ENCODE measurements around the gene MRO.
"Not testable (repeated sequence)": the region's sequence is repeated elsewhere in the genome, so short reads cannot be mapped to it uniquely, and the experiment has no call there.

The MRO gene

DNA sequence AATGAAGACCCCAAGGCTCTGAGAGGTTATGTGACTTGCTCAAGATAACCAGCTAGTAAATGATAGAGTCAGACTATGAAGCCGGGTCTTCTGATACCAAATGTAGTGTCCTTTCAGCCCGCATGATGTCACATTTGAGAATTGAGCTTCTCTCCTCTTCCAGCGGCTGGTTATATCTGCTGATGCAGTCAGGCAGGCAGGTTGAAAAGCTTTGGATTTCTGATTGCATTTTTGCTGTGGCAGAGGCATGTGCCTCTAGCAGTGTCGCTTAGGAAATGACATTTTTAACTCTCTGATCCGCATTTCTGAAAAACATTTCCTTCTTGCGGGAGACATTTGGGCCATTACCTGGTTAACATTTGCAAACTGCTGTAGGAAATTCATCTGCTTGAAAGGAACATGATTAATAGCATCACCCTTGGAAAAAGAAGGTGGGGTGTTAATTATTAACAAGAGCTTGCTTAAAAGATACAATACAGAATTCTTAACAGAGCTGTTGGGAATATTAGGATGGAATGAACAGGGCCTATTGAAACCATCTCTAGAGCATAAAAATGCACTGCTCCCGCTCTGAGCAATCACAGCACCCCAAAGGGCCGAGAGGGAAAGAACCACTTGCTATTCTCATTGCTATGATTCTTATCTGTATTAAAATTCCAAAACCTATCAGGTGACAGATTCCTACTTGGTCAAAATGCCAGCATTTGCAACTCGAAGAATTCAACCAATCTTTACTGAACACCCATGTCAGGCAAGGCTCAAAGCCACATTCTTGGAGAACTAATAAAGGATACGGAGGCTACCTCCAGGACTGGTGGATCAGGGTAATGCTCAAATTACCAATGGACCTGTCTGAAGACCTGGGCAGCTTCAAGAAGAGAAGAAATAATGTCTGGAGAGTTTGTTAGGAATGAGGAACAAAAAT lies 25.9 kb downstream of the MRO start:
- no peak for DNase-seq

DNA sequence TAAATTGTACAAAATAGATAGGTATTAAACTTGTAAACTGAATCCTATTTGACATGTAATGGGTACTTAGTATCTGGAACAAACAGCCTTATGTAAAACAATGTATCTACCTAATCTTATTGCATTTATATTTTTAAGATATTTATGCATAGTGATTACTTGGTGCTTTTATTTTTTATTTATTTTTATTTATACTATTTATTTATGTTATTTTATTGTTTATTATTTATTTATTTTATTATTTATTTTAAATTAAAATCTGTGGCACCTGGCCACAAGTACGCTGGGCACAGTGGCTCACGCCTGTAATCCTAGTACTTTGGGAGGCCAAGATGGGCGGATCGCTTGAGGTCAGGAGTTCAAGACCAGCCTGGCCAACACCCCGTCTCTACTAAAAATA lies 26.9 kb downstream of the MRO start:
- DNase-seq = no peak

DNA sequence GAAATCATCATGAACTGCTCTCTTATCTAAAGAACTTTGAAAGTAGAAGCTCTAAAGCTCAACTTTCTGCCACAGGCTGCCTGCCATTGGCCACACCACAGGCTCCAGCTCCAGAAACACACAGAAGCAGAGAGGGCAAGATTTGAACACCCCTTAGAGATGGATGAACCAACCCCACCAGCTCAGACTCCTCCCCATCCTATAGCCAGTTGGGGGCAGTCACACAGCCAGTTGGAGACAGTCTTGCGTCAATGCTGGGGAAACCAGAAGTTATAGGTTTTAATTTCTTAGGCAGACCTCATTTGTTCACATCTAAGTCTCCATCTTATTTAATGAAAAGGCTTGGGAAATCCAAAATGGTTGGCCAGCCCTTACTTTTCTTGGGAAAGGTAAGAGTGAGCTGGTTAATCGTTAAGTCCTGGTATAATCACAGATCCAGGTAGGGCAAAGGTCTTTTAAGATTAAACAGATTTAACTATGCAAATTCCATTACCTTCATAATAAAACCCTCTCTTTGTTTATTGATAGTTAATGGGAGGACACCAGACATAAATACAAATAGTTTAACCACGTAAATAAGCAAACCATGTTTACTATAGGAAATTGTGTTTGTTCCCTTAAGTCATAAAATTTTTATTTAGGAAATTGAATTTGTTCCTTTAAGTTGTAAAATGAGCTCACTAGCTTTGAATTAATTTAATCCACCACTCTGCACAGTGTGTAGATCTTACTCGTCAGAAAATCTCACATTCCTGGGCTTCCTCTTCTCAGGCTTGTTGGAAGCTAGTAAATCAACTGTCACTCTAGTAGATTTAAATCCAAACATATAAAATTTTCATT lies 28.0 kb downstream of the MRO start:
- no peak for DNase-seq

DNA sequence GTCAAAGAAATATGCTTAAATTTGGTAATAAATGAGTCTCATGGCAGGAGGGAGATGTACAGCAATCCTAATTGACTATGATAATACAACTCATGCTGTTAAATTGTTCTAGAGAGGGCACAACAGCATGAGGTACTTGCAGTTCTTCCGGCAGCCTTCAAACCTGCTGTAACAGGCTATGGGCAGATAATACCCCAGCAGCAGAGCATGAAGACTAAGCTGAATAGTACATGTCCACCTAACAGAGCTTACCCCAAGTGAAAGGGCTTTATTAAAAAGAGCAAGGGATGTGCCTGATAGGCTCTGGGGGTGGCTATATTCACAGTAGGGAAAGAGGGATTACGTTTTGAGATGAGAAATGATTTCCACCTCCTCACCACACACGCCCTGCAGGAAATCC lies 28.9 kb downstream of the MRO start:
- DNase-seq = no peak

DNA sequence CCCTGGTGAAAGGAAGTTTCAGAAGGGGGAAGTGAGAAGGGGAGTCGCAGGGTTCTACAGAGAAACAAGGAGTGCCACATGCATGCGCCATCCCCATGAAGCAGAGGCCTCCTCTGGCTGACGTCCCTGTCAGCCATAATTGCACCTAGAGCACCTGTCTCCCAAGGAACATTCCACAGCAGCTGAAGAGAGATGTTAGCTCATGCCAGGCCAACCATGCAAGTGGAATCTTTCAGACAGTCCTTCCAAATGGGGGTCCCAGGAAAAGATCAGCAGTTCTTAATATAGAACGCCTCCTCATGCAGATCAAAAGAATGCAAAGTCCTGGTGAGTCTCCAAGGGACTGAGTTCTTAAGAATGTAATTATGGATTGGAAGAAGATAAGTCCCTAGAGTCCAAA lies 29.6 kb downstream of the MRO start:
- DNase-seq = no peak

DNA sequence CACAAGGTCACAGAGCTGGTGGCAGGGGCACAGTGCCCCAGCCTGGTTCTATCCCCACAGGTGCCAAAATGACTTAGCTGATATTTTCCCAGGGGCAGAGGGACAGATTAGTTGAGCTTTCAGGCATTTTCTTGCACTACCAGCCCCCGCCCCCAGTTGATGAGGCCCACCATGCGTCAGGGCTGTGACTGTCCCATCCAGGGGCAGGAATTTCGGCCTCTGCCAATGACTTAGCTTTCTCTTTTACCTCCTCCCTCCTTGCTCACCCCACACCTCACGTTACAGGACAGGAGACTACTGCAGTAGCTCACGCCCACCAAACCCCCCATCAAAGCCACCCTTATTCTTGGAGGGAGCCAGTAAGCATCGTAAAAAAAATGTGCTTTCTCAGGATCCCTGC lies 31.5 kb downstream of the MRO start:
- DNase-seq = no peak

- no peak for DNase-seq
Observed at GRCh38 chr18:50786864-50787263, 33.0 kb downstream of the MRO start.

DNA sequence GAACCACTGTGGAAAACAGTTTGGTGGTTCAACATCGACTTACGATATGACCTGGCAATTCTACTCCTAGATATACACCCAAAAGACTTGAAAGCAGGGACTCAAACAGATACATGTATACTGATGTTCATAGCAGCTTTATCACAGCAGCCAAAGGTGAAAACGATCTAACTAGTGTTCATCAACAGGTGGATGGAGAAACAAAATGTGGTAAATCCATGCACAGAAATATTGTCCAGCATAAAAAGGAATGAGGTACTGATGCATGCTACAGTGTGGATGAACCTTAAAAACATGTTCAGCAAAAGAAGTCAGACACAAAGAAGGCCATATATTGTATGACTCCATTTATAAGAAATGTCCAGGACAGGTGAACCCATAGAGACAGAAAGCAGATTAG lies 36.3 kb downstream of the MRO start:
- DNase-seq = no peak

DNA sequence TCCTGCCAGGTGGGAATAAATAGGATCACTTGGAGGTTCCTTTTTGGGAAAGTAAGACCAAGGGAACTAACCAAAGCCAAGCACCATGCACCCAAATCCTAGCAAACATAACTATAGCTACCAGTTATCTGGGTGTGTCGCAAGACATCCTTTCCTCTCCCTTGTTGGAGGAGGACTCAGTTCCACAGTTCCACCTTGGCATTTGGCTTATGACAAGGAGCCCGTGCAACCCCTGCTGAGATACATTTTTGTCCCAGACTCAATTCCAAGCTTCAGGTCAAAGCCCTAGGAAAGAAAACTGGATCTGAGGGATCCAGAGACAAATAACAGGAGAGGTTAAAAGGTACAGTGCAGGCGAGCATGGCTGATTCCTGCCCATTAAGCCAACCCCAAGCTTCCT lies 40.8 kb downstream of the MRO start:
- not testable (repeated sequence) for DNase-seq

DNA sequence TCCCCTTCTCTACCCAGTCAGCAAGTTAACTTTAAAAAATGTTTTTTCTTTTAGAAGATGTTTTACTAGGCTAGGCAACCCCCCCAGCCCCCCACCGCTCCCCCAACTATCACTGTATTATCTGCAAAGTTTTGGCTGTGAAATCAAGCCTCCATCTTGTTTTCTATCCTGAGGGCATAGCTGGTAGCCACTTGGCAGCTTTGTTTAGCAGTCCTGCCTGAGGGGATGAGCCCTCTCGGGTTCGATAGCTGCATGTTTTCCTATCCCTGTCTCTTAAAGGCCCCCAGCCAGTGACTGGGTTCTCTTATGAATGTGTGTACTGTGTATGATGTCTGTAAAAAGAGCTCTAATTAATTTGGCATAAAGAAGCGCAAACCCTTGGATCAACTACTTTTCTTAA lies 43.4 kb downstream of the MRO start:
- no peak for DNase-seq

GRCh38 chr18:50775726-50776125 lies 44.1 kb downstream of the MRO start:
- DNase-seq = no peak

DNA sequence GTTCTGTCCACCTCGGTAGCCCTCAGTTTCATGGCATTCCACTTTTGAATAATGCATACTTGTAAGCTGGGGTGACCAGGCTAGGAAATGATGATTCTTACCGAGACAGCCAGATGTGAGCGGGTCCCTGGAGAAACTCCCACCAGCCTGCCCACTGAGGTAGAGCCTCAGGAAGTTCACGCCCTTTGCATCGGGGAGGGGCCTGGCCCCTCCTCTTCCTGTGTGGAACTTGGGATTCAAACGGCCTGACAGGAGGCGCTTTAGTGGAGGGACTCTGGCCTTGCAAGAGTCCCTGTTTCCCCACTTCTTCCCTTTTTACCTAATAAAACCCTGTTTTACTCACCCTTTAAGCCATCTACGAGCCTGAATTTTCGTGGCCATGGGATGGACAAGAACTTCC lies 44.6 kb downstream of the MRO start:
- DNase-seq = no peak

GRCh38 chr18:50769463-50769862 lies 50.4 kb downstream of the MRO start:
- no peak for DNase-seq

- no peak for DNase-seq
Observed at GRCh38 chr18:50757358-50757757, 62.5 kb downstream of the MRO start.

- DNase-seq = no peak
Observed at GRCh38 chr18:50754297-50754696, 65.5 kb downstream of the MRO start.

DNA sequence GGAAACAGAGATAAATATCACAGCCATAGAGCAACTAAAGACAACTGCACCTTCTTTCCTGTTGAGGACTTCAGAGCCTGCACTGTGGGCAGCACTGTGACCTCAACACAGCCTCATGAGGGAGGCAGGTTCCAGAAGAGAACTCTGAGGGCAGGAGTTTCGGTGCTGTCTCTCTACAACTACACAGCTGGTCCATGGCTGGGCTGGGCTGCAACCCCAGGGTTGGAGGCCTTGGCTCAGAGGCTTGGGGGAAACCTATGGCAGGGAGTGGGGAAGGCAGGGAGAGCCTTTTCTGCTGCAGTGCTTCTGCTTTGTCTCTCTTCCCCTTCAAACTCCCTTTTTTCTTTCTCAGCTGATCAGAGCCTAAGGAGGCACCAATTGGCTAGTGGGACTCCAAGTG lies 66.5 kb downstream of the MRO start:
- DNase-seq = no peak

GRCh38 chr18:50751947-50752346 lies 67.9 kb downstream of the MRO start:
- DNase-seq = no peak

- DNase-seq = no peak
Observed at GRCh38 chr18:50751490-50751889, 68.3 kb downstream of the MRO start.

DNA sequence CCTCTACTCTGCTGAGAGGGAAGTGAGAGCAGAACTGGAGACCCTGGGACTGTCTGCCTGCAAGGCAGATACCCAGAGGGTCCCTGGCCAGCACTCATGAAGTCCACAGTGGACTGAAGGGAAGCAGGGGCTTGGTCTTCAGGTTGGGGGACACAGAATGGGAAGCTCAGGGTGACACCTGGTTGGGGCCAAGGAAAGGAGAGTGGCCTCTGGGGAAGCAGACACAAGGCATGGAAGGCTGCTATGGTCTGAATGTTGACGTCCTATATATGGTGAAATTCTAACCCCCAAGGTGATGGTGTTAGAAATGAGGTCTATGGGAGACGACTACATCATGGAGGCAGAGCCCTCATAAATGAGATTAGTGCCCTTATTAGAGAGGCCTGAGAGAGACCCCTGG lies 69.3 kb downstream of the MRO start:
- DNase-seq = no peak

- no peak for DNase-seq
Observed at GRCh38 chr18:50749945-50750344, 69.9 kb downstream of the MRO start.

- DNase-seq = no peak
Observed at GRCh38 chr18:50749421-50749820, 70.4 kb downstream of the MRO start.
